Natural killer cell (primary cell): ENCODE measurements around the gene SLC25A33. TPM values are rescaled to one million over a fixed set of nuclear protein-coding genes. Genes with fewer than 3 reads are reported as not detected.

Experiments used
- ATAC-seq, 3 donors: fragments of 150-1000 bp in 2 of 3; fragments of 200-7000 bp in 1 of 3; cut with Tn5 transposase; 1 replicate in 1 of 3; 2 replicates in 2 of 3; pipeline ENCODE4 v1.10.0; 2021; ENCODE audit warnings: mild to moderate bottlenecking in 2 of 3, moderate library complexity in 2 of 3
- DNase-seq, 2 donors: peaks; one replicate each; pipeline versions ENCODE4 v3.0.0 to v3.0.0-alpha.2; 2013 to 2021; ENCODE audit warnings: mixed read lengths in 1 of 2
- H3K27ac ChIP-seq: one replicate; pipeline ENCODE4 v1.5.1; 2013; ENCODE audit warnings: mild to moderate bottlenecking, low read length
- H3K27me3 ChIP-seq: one replicate; pipeline ENCODE4 v1.6.1; 2013; ENCODE audit warnings: low read length; ENCODE audit not compliant: control insufficient read depth, insufficient read depth
- H3K36me3 ChIP-seq: one replicate; pipeline ENCODE4 v1.6.1; 2013; ENCODE audit warnings: low read length; ENCODE audit not compliant: control insufficient read depth, insufficient read depth
- H3K4me1 ChIP-seq: one replicate; pipeline ENCODE4 v1.6.1; 2013; ENCODE audit warnings: low read length; ENCODE audit not compliant: control insufficient read depth, insufficient read depth
- H3K4me3 ChIP-seq: one replicate; pipeline ENCODE4 v1.5.1; 2013; ENCODE audit warnings: low read length
- H3K9me3 ChIP-seq: one replicate; pipeline ENCODE4 v1.6.1; 2013; ENCODE audit warnings: low read length; ENCODE audit not compliant: control insufficient read depth, insufficient read depth
- H3K27ac Mint-ChIP-seq, 2 donors: one replicate each; pipeline ENCODE4 v1.8.0; 2022; ENCODE audit warnings: mild to moderate bottlenecking in 2 of 2, mixed read lengths in 2 of 2, moderate library complexity in 1 of 2
- H3K27me3 Mint-ChIP-seq, 2 donors: one replicate each; pipeline ENCODE4 v1.8.0; 2022; ENCODE audit warnings: low read depth in 2 of 2, mixed read lengths in 2 of 2
- H3K36me3 Mint-ChIP-seq: one replicate; pipeline ENCODE4 v1.8.0; 2022; ENCODE audit warnings: mixed read lengths
- H3K4me1 Mint-ChIP-seq, 2 donors: one replicate each; pipeline ENCODE4 v1.8.0; 2022; ENCODE audit warnings: mixed read lengths in 2 of 2
- H3K4me3 Mint-ChIP-seq: one replicate; pipeline ENCODE4 v1.8.0; 2022; ENCODE audit warnings: mild to moderate bottlenecking, moderate library complexity, mixed read lengths
- H3K9me3 Mint-ChIP-seq, 2 donors: one replicate each; pipeline ENCODE4 v1.8.0; 2022; ENCODE audit warnings: mixed read lengths in 2 of 2
- CTCF ChIP-seq: fragments of 200-600 bp; IDR thresholded peaks from one replicate; pipeline ENCODE4 v1.8.0; 2022; ENCODE audit warnings: antibody characterized with exemption
- whole genome bisulfite sequencing: methylation state at CpG from one replicate; pipeline ENCODE4 v1.1.7; 2013; ENCODE audit warnings: missing lambda C conversion rate; ENCODE audit not compliant: insufficient coverage; 5-methylcytosine and 5-hydroxymethylcytosine counted together
- intact Hi-C: fragments of 100-400 bp; cut with micrococcal nuclease; formaldehyde crosslinking; loops from one replicate; pipeline ENCODE4 v1.14.2; 2022
- total RNA-seq, 4 donors: library from RNA; stranded (reverse); fragments of 120-200 nt in 1 of 4; gene quantifications; one replicate each; pipeline versions ENCODE4 v1.2.3 to v1.2.4, GENCODE V29; 2013 to 2022

Gene SLC25A33
- total RNA-seq, 3 donors from 2014 or later (not counting 1 experiment from before 2014, with no cell fraction given) = 7.0 to 9.0 (median 7.6) TPM

GRCh38 chr1:9602794-9603167 is 63.5 kb downstream of the SLC25A33 start:
- no peak for DNase-seq
- H3K27ac ChIP-seq = no peak overlapping the region
- H3K4me3 ChIP-seq = no peak overlapping the region
- no peaks in the 10 kb centered on the region for H3K27me3 ChIP-seq
- no peaks in the 10 kb centered on the region for H3K27me3 Mint-ChIP-seq
- H3K27ac Mint-ChIP-seq = no peak overlapping the region
- no peak for ATAC-seq
- intact Hi-C loops = no loop called here
- H3K9me3 ChIP-seq = no peaks in the 10 kb centered on the region
- no peaks in the 10 kb centered on the region for H3K9me3 Mint-ChIP-seq
- no peaks in the 10 kb centered on the region for H3K4me1 Mint-ChIP-seq
- no peaks in the 10 kb centered on the region for H3K36me3 Mint-ChIP-seq
- WGBS = 97% methylated on average over 9 of the region's 9 CpGs
- TF ChIP-seq CTCF = no peak
- no peak overlapping the region for H3K4me3 Mint-ChIP-seq
- H3K4me1 ChIP-seq = no peaks in the 10 kb centered on the region
- H3K36me3 ChIP-seq = peaks cover 19% of the 10 kb centered on the region

GRCh38 chr1:9603307-9603706 is 64.0 kb downstream of the SLC25A33 start:
- Histone ChIP-seq H3K4me1 (no peaks in the 10 kb centered on the region), H3K4me3 (no peak overlapping the region), H3K9me3 (no peaks in the 10 kb centered on the region), H3K36me3 (peaks cover 19% of the 10 kb centered on the region), H3K27ac (no peak overlapping the region), H3K27me3 (no peaks in the 10 kb centered on the region)
- Mint-ChIP-seq H3K27ac (no peak overlapping the region), H3K36me3 (no peaks in the 10 kb centered on the region), H3K27me3 (no peaks in the 10 kb centered on the region), H3K9me3 (no peaks in the 10 kb centered on the region), H3K4me1 (no peaks in the 10 kb centered on the region), H3K4me3 (no peak overlapping the region)
- intact Hi-C loops = no loop called here
- no peak for DNase-seq
- 96% methylated on average over 14 of the region's 14 CpGs for WGBS
- no peak for TF ChIP-seq CTCF
- ATAC-seq = no peak

- no peaks in the 10 kb centered on the region for H3K27me3 Mint-ChIP-seq
- ATAC-seq (no peak), DNase-seq (no peak)
- no peak for TF ChIP-seq CTCF
- no peaks in the 10 kb centered on the region for H3K36me3 Mint-ChIP-seq
- no peaks in the 10 kb centered on the region for H3K27me3 ChIP-seq
- H3K27ac ChIP-seq = no peak overlapping the region
- no peak overlapping the region for H3K4me3 Mint-ChIP-seq
- no peaks in the 10 kb centered on the region for H3K9me3 Mint-ChIP-seq
- no peak overlapping the region for H3K4me3 ChIP-seq
- no peaks in the 10 kb centered on the region for H3K4me1 Mint-ChIP-seq
- no peak overlapping the region for H3K27ac Mint-ChIP-seq
- H3K9me3 ChIP-seq = no peaks in the 10 kb centered on the region
- intact Hi-C loops = no loop called here
- WGBS = 90% methylated on average over 41 of the region's 42 CpGs
- peaks cover 19% of the 10 kb centered on the region for H3K36me3 ChIP-seq
- H3K4me1 ChIP-seq = no peaks in the 10 kb centered on the region
These were observed 64.8 kb downstream of the SLC25A33 start for GRCh38 chr1:9603766-9604753.
